HL-60/S4 (cell line): ENCODE data around the gene PKIG.
"Not testable (repeated sequence)": the region's sequence is repeated elsewhere in the genome, so short reads cannot be mapped to it uniquely, and the experiment has no call there.

ENCODE experiments used
- in situ Hi-C: fragments of 300-500 bp; cut with MboI; formaldehyde crosslinking; loops from 2 replicates; pipeline ENCODE4 v1.14.3; 2022; ENCODE audit warnings: low sequenced_read_pairs

PKIG gene

GRCh38 chr20:44571362-44571988 lies 10.9 kb upstream of the PKIG start:
- in situ Hi-C loops: no loop called here

- in situ Hi-C loops: no loop called here
Measured at GRCh38 chr20:44572551-44573500, 9.6 kb upstream of the PKIG start.

GRCh38 chr20:44573501-44573869 lies 8.9 kb upstream of the PKIG start:
- in situ Hi-C loops: no loop called here

- in situ Hi-C loops: no loop called here
Measured at GRCh38 chr20:44574372-44574771, 8.0 kb upstream of the PKIG start.

- in situ Hi-C loops: no loop called here
Measured at GRCh38 chr20:44576297-44576696, 6.1 kb upstream of the PKIG start.

- in situ Hi-C loops: no loop called here
Measured at GRCh38 chr20:44579313-44580081, 2.9 kb upstream of the PKIG start.

- in situ Hi-C loops: no loop called here
Measured at GRCh38 chr20:44580581-44581268, 1.7 kb upstream of the PKIG start.

GRCh38 chr20:44581515-44581914 lies 864 bp upstream of the PKIG start:
- in situ Hi-C loops: no loop called here

- in situ Hi-C loops: no loop called here
Measured at GRCh38 chr20:44583157-44583556, 778 bp downstream of the PKIG start.

GRCh38 chr20:44584162-44584561 lies 1.8 kb downstream of the PKIG start:
- in situ Hi-C loops: no loop called here

GRCh38 chr20:44585057-44585963 lies 2.9 kb downstream of the PKIG start:
- in situ Hi-C loops: no loop called here

GRCh38 chr20:44586289-44586911 lies 4.0 kb downstream of the PKIG start:
- in situ Hi-C loops: no loop called here

GRCh38 chr20:44587035-44587980 lies 4.9 kb downstream of the PKIG start:
- in situ Hi-C loops: no loop called here

GRCh38 chr20:44588321-44588720 lies 5.9 kb downstream of the PKIG start:
- in situ Hi-C loops: not testable (repeated sequence)

- in situ Hi-C loops: no loop called here
Measured at GRCh38 chr20:44589537-44589936, 7.2 kb downstream of the PKIG start.

GRCh38 chr20:44590980-44591778 lies 8.8 kb downstream of the PKIG start:
- in situ Hi-C loops: no loop called here

- in situ Hi-C loops: no loop called here
Measured at GRCh38 chr20:44592366-44592765, 10.0 kb downstream of the PKIG start.

- in situ Hi-C loops: no loop called here
Measured at GRCh38 chr20:44593751-44594150, 11.4 kb downstream of the PKIG start.
